Measurements from ENCODE around the gene ANKH.

DNA sequence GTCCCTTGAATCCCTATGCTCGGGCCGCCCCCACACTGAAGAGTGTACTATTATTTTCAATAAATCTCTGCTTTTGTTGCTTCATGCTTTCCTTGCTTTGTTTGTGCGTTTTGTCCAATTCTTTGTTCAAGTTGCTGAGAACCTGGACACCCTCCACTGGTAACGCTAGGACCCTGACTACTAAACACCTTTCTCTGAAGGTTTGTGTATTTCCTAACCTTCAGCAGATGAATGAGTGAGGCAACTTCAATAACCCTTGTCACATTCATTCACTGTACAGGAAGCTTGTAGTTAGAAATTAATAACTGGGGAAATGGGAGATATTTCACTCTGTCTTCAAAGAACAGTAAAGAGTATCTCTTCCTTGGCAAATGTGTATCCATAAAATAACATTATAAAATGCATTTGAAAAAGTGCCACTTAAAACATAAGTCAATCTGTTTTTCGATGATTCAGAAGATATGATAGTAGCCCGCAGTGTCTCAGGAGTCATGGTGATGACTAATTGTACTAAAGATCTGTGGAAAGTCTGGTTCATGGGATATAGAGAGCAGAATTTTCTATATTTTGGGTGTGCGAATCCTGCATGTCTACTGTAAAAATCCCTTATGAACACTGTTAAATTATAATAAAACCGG, 43.2 kb upstream of the ANKH start:
- TF ChIP-seq, protein P1, sequence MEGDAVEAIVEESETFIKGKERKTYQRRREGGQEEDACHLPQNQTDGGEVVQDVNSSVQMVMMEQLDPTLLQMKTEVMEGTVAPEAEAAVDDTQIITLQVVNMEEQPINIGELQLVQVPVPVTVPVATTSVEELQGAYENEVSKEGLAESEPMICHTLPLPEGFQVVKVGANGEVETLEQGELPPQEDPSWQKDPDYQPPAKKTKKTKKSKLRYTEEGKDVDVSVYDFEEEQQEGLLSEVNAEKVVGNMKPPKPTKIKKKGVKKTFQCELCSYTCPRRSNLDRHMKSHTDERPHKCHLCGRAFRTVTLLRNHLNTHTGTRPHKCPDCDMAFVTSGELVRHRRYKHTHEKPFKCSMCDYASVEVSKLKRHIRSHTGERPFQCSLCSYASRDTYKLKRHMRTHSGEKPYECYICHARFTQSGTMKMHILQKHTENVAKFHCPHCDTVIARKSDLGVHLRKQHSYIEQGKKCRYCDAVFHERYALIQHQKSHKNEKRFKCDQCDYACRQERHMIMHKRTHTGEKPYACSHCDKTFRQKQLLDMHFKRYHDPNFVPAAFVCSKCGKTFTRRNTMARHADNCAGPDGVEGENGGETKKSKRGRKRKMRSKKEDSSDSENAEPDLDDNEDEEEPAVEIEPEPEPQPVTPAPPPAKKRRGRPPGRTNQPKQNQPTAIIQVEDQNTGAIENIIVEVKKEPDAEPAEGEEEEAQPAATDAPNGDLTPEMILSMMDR (IDR thresholded peaks at IDR 0.05) = no peak
- TF ChIP-seq POLR2A (IDR thresholded peaks at IDR 0.05) = no peak
